K562 (cell line): ENCODE data around the gene FH. TPM values are rescaled to one million over a fixed set of nuclear protein-coding genes. Genes with fewer than 3 reads are reported as not detected.
A peak's percentile ranks its signal among the peaks of the same experiment; 100 is the strongest.

Experiments
- C11orf30 ChIP-seq: fragments of 450-650 bp; IDR thresholded peaks from 2 replicates; pipeline ENCODE4 v1.6.1; 2016; ENCODE audit warnings: low read depth, mild to moderate bottlenecking
- CAMTA2 ChIP-seq: fragments of 250-450 bp; sonication (Bioruptor Pico); conservative IDR thresholded peaks from 2 replicates; pipeline ENCODE4 v1.5.1; 2022
- FOXP1 ChIP-seq: sonication (generic); formaldehyde crosslinking; IDR thresholded peaks from 2 replicates; pipeline ENCODE4 v1.8.0; 2022; ENCODE audit warnings: mild to moderate bottlenecking, missing genetic modification reagents
- GABPA ChIP-seq: fragments of 200-800 bp; sonication (Bioruptor generic); conservative IDR thresholded peaks from 2 replicates; pipeline ENCODE4 v1.6.1; 2016; ENCODE audit warnings: low read depth, missing genetic modification characterization, missing compliant biosample characterization
- GATA2 ChIP-seq: sonication (generic); formaldehyde crosslinking; IDR thresholded peaks from 2 replicates; pipeline ENCODE4 v1.4.0; 2020; ENCODE audit warnings: mild to moderate bottlenecking, missing genetic modification reagents
- HMG20A ChIP-seq: fragments of 450-650 bp; formaldehyde crosslinking; conservative IDR thresholded peaks from 2 replicates; pipeline ENCODE4 v1.4.0; 2020; ENCODE audit warnings: mild to moderate bottlenecking, mixed read lengths
- MTA3 ChIP-seq: fragments of 450-650 bp; formaldehyde crosslinking; IDR thresholded peaks from 2 replicates; pipeline ENCODE4 v1.6.1; 2017; ENCODE audit warnings: mild to moderate bottlenecking, borderline replicate concordance
- RAD21 ChIP-seq, 2 experiments: fragments of 250-450 bp in 1 of 2; fragments of 450-650 bp in 1 of 2; sonication (Bioruptor Pico) in 1 of 2; formaldehyde crosslinking in 1 of 2; IDR thresholded peaks in 1 of 2; conservative IDR thresholded peaks in 1 of 2; 2 replicates each; pipeline versions ENCODE4 v1.4.0 to v1.8.0; 2020 to 2022; ENCODE audit warnings: mild to moderate bottlenecking in 2 of 2, moderate library complexity in 1 of 2
- SMARCC2 ChIP-seq: fragments of 450-650 bp; IDR thresholded peaks from 2 replicates; pipeline ENCODE4 v1.6.1; 2017; ENCODE audit warnings: antibody characterized with exemption, moderate library complexity, mild to moderate bottlenecking, low read depth
- SMARCE1 ChIP-seq: fragments of 450-650 bp; IDR thresholded peaks from 2 replicates; pipeline ENCODE4 v1.7.1; 2016; ENCODE audit warnings: mild to moderate bottlenecking
- SMC3 ChIP-seq: conservative IDR thresholded peaks from 2 replicates; pipeline ENCODE4 v1.6.1; 2011; ENCODE audit warnings: low read depth, low read length, improper control_type of control experiment; ENCODE audit not compliant: insufficient read depth
- SP1 ChIP-seq: sonication (generic); formaldehyde crosslinking; IDR thresholded peaks from 2 replicates; pipeline ENCODE4 v1.8.1; 2022; ENCODE audit warnings: mild to moderate bottlenecking, missing genetic modification reagents
- STAT5A ChIP-seq: IDR thresholded peaks from 2 replicates; pipeline ENCODE4 v1.6.1; 2012; ENCODE audit warnings: low read length, inconsistent platforms, borderline replicate concordance
- YY1 ChIP-seq, 3 experiments: IDR thresholded peaks; 2 replicates each; pipeline ENCODE4 v1.6.1; 2011; ENCODE audit warnings: low read length in 2 of 3, mild to moderate bottlenecking in 2 of 3, moderate library complexity in 2 of 3, borderline replicate concordance in 1 of 3, control low read depth in 1 of 3, low read depth in 1 of 3; ENCODE audit not compliant: insufficient read depth in 3 of 3, insufficient replicate concordance in 2 of 3, control insufficient read depth in 1 of 3, insufficient read length in 1 of 3; ENCODE audit errors: extremely low read depth in 1 of 3
- ZNF134 ChIP-seq: fragments of 250-450 bp; sonication (Bioruptor Pico); conservative IDR thresholded peaks from 2 replicates; pipeline ENCODE4 v1.4.0; 2020
- ZNF384 ChIP-seq: IDR thresholded peaks from 2 replicates; pipeline ENCODE4 v1.6.1; 2012; ENCODE audit warnings: low read depth, low read length, improper control_type of control experiment
- ZNF586 ChIP-seq: fragments of 450-650 bp; formaldehyde crosslinking; conservative IDR thresholded peaks from 2 replicates; pipeline ENCODE4 v1.4.0; 2020; ENCODE audit warnings: mild to moderate bottlenecking, moderate library complexity
- polyA plus RNA-seq, 8 experiments: library from polyadenylated mRNA; depleted of rRNA in 4 of 8; stranded (reverse) in 5 of 8; unstranded in 3 of 8; fragments of >200 nt; fragmentation: Nextera tagmentation in 2 of 8; fragmentation: Illumina TruSeq in 1 of 8; extraction: Ambion mirVana in 2 of 8; extraction: Trizol in 1 of 8; gene quantifications; 2 replicates each; pipeline versions ENCODE4 v1.2.1 to v1.2.3, GENCODE V29; 2011 to 2014; ENCODE audit warnings: inconsistent platforms in 1 of 8, missing spikeins in 1 of 8
- total RNA-seq, 7 experiments: library from RNA; depleted of rRNA in 6 of 7; stranded (reverse); fragments of >200 nt in 6 of 7; fragmentation: Illumina TruSeq in 2 of 7; extraction: Trizol in 2 of 7; gene quantifications; 2 replicates each; pipeline versions ENCODE4 v1.2.1 to v1.2.3, GENCODE V29; 2011 to 2021; ENCODE audit warnings: low replicate concordance in 1 of 7
- TF ChIP-seq, protein P1 (sequence below), 2 experiments: fragments of 200-800 bp in 1 of 2; sonication (Bioruptor generic) in 1 of 2; sonication (generic) in 1 of 2; formaldehyde crosslinking in 1 of 2; IDR thresholded peaks in 1 of 2; conservative IDR thresholded peaks in 1 of 2; 2 replicates each; pipeline versions ENCODE4 v1.5.0 to v1.6.1; 2016 to 2020; ENCODE audit warnings: missing compliant biosample characterization in 1 of 2, missing genetic modification characterization in 1 of 2, missing genetic modification reagents in 1 of 2
- TF ChIP-seq, protein P2 (sequence below), 2 experiments: fragments of 450-650 bp; IDR thresholded peaks; 2 replicates each; pipeline ENCODE4 v1.6.1; 2016
- TF ChIP-seq, protein P3 (sequence below): fragments of 250-450 bp; sonication (Bioruptor Pico); IDR thresholded peaks from 2 replicates; pipeline ENCODE4 v1.4.0; 2020; ENCODE audit warnings: mild to moderate bottlenecking, moderate library complexity
- TF ChIP-seq, protein P4 (sequence below): fragments of 250-450 bp; sonication (Bioruptor Pico); IDR thresholded peaks from 2 replicates; pipeline ENCODE4 v1.5.0; 2021

Gene FH
- total and polyA plus RNA-seq, 9 of the 15 experiments (the other 6 are each of a cell fraction or from before 2014, with no cell fraction given), result 117 to 240 (median 211) TPM

DNA sequence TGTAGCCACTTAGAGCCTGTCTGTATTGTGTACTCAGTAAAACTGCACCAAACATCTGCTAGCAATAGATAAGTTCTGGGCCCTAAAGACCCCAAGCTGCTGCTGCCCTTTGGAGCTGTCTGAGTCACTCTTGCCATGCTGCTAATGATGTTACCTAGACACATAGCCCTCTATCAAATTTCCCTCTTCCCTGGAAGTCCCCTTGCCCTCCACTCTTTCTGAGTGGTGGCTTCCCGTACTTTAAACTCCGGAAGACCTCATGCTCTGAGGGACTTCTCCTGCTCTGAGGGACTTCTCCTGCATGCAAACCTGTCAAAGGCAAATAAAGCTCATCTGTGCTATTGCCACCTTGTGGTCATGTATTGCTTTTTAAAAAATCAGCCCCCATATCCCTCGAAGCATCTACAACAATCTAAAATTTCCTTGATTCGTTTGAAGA lies 34.0 kb downstream of the FH start (continued):
- TF ChIP-seq, protein P1, sequence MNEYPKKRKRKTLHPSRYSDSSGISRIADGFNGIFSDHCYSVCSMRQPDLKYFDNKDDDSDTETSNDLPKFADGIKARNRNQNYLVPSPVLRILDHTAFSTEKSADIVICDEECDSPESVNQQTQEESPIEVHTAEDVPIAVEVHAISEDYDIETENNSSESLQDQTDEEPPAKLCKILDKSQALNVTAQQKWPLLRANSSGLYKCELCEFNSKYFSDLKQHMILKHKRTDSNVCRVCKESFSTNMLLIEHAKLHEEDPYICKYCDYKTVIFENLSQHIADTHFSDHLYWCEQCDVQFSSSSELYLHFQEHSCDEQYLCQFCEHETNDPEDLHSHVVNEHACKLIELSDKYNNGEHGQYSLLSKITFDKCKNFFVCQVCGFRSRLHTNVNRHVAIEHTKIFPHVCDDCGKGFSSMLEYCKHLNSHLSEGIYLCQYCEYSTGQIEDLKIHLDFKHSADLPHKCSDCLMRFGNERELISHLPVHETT (CRISPR knock-in tag; conservative IDR thresholded peaks at IDR 0.05 in 1 of 2, IDR thresholded peaks at IDR 0.05 in 1 of 2), result no peak
- TF ChIP-seq SMARCE1 (peak; percentile 74), ZNF586 (no peak), ZNF384 (no peak), HMG20A (CRISPR knock-in tag) (no peak), YY1 (IDR thresholded peaks at IDR 0.05; ENCODE audit: borderline replicate concordance in 1 of 3, control insufficient read depth in 1 of 3, extremely low read depth in 1 of 3, insufficient read depth in 3 of 3, insufficient read length in 1 of 3, insufficient replicate concordance in 2 of 3, low read depth in 1 of 3, low read length in 2 of 3) (no peak), GATA2 (CRISPR knock-in tag) (peak; percentile 48), SMARCC2 (peak; percentile 24; the same call in 1 of the 2 replicates), MTA3 (peak; percentile 27; the same call in 1 of the 2 replicates), SP1 (peak; percentile 51), STAT5A (0 out of 2 replicates have a peak, but pooled peaks have one; percentile 15), SMC3 (peak; percentile 63), GABPA (tag) (no peak), ZNF134 (CRISPR knock-in tag) (no peak), RAD21 (CRISPR knock-in tag; conservative IDR thresholded peaks at IDR 0.05 in 1 of 2, IDR thresholded peaks at IDR 0.05 in 1 of 2) (peak; percentile 34 to 71; a peak in 3 of 4 replicates), FOXP1 (CRISPR knock-in tag) (0 out of 2 replicates have a peak, but pooled peaks have one; percentile 17), C11orf30 (no peak), CAMTA2 (no peak)
- TF ChIP-seq, protein P2, sequence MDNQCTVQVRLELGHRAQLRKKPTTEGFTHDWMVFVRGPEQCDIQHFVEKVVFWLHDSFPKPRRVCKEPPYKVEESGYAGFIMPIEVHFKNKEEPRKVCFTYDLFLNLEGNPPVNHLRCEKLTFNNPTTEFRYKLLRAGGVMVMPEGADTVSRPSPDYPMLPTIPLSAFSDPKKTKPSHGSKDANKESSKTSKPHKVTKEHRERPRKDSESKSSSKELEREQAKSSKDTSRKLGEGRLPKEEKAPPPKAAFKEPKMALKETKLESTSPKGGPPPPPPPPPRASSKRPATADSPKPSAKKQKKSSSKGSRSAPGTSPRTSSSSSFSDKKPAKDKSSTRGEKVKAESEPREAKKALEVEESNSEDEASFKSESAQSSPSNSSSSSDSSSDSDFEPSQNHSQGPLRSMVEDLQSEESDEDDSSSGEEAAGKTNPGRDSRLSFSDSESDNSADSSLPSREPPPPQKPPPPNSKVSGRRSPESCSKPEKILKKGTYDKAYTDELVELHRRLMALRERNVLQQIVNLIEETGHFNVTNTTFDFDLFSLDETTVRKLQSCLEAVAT (IDR thresholded peaks at IDR 0.05), result no peak
- TF ChIP-seq, protein P3, sequence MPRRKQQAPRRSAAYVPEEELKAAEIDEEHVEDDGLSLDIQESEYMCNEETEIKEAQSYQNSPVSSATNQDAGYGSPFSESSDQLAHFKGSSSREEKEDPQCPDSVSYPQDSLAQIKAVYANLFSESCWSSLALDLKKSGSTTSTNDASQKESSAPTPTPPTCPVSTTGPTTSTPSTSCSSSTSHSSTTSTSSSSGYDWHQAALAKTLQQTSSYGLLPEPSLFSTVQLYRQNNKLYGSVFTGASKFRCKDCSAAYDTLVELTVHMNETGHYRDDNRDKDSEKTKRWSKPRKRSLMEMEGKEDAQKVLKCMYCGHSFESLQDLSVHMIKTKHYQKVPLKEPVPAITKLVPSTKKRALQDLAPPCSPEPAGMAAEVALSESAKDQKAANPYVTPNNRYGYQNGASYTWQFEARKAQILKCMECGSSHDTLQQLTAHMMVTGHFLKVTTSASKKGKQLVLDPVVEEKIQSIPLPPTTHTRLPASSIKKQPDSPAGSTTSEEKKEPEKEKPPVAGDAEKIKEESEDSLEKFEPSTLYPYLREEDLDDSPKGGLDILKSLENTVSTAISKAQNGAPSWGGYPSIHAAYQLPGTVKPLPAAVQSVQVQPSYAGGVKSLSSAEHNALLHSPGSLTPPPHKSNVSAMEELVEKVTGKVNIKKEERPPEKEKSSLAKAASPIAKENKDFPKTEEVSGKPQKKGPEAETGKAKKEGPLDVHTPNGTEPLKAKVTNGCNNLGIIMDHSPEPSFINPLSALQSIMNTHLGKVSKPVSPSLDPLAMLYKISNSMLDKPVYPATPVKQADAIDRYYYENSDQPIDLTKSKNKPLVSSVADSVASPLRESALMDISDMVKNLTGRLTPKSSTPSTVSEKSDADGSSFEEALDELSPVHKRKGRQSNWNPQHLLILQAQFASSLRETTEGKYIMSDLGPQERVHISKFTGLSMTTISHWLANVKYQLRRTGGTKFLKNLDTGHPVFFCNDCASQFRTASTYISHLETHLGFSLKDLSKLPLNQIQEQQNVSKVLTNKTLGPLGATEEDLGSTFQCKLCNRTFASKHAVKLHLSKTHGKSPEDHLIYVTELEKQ (CRISPR knock-in tag), result no peak
- TF ChIP-seq, protein P4, sequence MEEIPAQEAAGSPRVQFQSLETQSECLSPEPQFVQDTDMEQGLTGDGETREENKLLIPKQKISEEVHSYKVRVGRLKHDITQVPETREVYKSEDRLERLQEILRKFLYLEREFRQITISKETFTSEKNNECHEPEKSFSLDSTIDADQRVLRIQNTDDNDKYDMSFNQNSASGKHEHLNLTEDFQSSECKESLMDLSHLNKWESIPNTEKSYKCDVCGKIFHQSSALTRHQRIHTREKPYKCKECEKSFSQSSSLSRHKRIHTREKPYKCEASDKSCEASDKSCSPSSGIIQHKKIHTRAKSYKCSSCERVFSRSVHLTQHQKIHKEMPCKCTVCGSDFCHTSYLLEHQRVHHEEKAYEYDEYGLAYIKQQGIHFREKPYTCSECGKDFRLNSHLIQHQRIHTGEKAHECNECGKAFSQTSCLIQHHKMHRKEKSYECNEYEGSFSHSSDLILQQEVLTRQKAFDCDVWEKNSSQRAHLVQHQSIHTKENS, result no peak
